Effector memory CD4-positive, alpha-beta T cell (primary cell): ENCODE results near the gene USP2.

ENCODE experiments used
- DNase-seq, 3 donors: peaks; one replicate each; pipeline ENCODE4 v3.0.0-alpha.2; 2020
- H3K27ac ChIP-seq: 2 replicates; pipeline ENCODE4 v1.7.0; 2013; ENCODE audit warnings: mild to moderate bottlenecking, low read length, moderate library complexity; ENCODE audit not compliant: insufficient read depth, poor library complexity, severe bottlenecking
- H3K27me3 ChIP-seq: replicated peaks from 2 replicates; pipeline ENCODE4 v1.7.0; 2013; ENCODE audit warnings: mild to moderate bottlenecking, low read length; ENCODE audit not compliant: insufficient read depth, control insufficient read depth, poor library complexity, severe bottlenecking
- H3K36me3 ChIP-seq: 2 replicates; pipeline ENCODE4 v1.7.0; 2013; ENCODE audit warnings: mild to moderate bottlenecking, low read length, moderate library complexity; ENCODE audit not compliant: control insufficient read depth, insufficient read depth
- H3K4me1 ChIP-seq: 2 replicates; pipeline ENCODE4 v1.7.0; 2013; ENCODE audit warnings: low read length, mild to moderate bottlenecking; ENCODE audit not compliant: control insufficient read depth, insufficient read depth, poor library complexity, severe bottlenecking
- H3K4me3 ChIP-seq: 2 replicates; pipeline ENCODE4 v1.7.0; 2013; ENCODE audit warnings: low read length, low read depth, mild to moderate bottlenecking; ENCODE audit not compliant: insufficient read depth, poor library complexity, severe bottlenecking
- H3K9me3 ChIP-seq: 2 replicates; pipeline ENCODE4 v1.7.0; 2013; ENCODE audit warnings: mild to moderate bottlenecking, low read length, moderate library complexity; ENCODE audit not compliant: control insufficient read depth

USP2 gene

DNA sequence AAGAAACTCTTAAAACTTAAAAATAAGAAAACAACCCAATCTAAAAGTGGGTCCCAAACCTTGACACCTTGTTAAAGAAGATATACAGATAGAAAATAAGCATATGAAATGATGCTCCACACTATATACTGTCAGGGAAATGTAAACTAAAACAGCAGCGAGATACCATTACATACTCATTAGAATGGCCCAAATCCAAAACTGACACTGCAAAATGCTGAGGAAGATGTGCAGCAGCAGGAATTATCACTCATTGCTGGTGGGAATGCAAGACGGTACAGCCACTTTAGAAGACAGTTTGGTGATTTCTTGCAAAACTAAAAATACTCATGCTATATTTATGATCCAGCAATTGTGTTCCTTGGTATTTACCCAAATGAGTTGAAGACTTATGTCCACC is 52.2 kb downstream of the USP2 start:
- no peak overlapping the region for H3K4me3 ChIP-seq
- no peaks in the 10 kb centered on the region for H3K9me3 ChIP-seq
- no peaks in the 10 kb centered on the region for H3K27me3 ChIP-seq
- DNase-seq = no peak
- no peaks in the 10 kb centered on the region for H3K36me3 ChIP-seq
- no peak overlapping the region for H3K27ac ChIP-seq
- H3K4me1 ChIP-seq = peaks cover 3% of the 10 kb centered on the region

- DNase-seq = no peak
- no peaks in the 10 kb centered on the region for H3K36me3 ChIP-seq
- H3K4me1 ChIP-seq = peaks cover 20% of the 10 kb centered on the region
- no peaks in the 10 kb centered on the region for H3K9me3 ChIP-seq
- H3K4me3 ChIP-seq = no peak overlapping the region
- no peaks in the 10 kb centered on the region for H3K27me3 ChIP-seq
- no peak overlapping the region for H3K27ac ChIP-seq
Observed at GRCh38 chr11:119324189-119324588, 57.3 kb downstream of the USP2 start.

GRCh38 chr11:119323532-119324033 is 57.9 kb downstream of the USP2 start:
- Histone ChIP-seq H3K9me3 (no peaks in the 10 kb centered on the region), H3K4me1 (peaks cover 25% of the 10 kb centered on the region), H3K27me3 (no peaks in the 10 kb centered on the region), H3K27ac (no peak overlapping the region), H3K4me3 (no peak overlapping the region), H3K36me3 (no peaks in the 10 kb centered on the region)
- DNase-seq = peak; percentile 51 to 71 (median 64)

DNA sequence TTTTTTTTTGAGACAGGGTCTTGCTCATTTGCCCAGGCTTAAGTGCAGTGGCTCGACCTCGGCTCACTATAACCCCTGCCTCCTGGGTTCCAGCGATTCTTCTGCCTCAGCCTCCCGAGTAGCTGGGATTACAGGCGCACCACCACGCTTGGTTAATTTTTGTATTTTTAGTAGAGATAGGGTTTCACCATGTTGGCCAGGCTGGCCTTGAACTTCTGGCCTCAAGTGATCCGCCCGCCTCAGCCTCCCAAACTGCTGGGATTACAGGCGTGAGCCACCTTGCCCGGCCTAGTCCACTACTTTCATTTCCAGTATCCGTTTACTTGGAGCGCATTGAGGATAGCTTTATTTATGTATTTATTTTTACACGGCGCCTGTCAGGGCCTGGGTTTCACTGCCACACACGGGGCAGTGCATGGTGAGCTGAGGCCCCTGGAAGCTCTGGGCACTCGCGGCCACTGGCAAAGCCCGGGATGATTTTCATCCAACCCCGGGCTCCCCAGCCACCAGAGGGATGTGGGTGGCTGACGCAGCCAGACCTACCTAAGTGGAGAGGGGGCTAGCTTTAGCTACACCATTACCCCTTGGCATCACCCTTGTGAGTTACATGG is 58.5 kb downstream of the USP2 start:
- H3K27me3 ChIP-seq = no peaks in the 10 kb centered on the region
- H3K9me3 ChIP-seq = no peaks in the 10 kb centered on the region
- H3K4me3 ChIP-seq = no peak overlapping the region
- H3K36me3 ChIP-seq = no peaks in the 10 kb centered on the region
- no peak for DNase-seq
- peaks cover 30% of the 10 kb centered on the region for H3K4me1 ChIP-seq
- H3K27ac ChIP-seq = no peak overlapping the region

- H3K27ac ChIP-seq = no peak overlapping the region
- H3K36me3 ChIP-seq = no peaks in the 10 kb centered on the region
- no peaks in the 10 kb centered on the region for H3K9me3 ChIP-seq
- DNase-seq = no peak
- peaks cover 3% of the 10 kb centered on the region for H3K27me3 ChIP-seq
- peaks cover 32% of the 10 kb centered on the region for H3K4me1 ChIP-seq
- no peak overlapping the region for H3K4me3 ChIP-seq
Observed at GRCh38 chr11:119322360-119322739, 59.1 kb downstream of the USP2 start.

GRCh38 chr11:119320776-119321524 is 60.5 kb downstream of the USP2 start:
- DNase-seq = peak in 2 of 3 donors; percentile 20 to 41

DNA sequence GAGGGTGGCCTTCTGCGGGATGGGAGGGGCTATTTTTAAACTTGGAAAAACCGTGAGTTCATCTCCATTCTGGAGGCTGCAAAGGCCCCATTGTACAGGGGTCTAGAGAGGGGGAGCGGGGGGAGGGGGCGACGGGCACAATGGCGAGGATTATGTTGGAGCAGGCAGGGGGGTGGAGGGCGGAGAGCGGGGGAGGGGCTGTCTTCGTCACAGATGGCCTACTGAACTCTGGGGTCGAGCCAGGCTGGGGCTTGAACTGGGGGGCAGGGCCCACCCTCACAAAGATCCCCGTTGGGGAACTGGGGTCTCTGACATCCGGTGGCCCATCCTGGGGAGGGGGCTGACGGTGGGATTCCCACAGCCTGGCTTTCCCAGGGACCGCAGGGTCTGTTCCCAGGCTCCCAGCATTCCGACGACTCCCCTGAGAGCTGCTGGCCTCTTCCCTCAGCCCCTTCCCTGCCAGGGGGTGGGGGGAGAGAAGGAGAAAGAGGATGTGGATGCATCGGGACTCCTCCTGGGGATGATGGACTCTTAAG is 61.2 kb downstream of the USP2 start:
- Histone ChIP-seq H3K9me3 (no peaks in the 10 kb centered on the region), H3K4me3 (peak overlapping the region; percentile 56), H3K27me3 (peaks cover 15% of the 10 kb centered on the region), H3K27ac (peak overlapping the region; percentile 46), H3K36me3 (no peaks in the 10 kb centered on the region), H3K4me1 (peaks cover 49% of the 10 kb centered on the region)
- no peak for DNase-seq

More at GRCh38 chr11:119320776-119321524, 60.5 kb downstream of the USP2 start:
- Histone ChIP-seq H3K36me3 (no peaks in the 10 kb centered on the region), H3K4me1 (peaks cover 43% of the 10 kb centered on the region), H3K27me3 (peaks cover 9% of the 10 kb centered on the region), H3K27ac (peak overlapping the region; percentile 46), H3K9me3 (no peaks in the 10 kb centered on the region), H3K4me3 (peak overlapping the region; percentile 56)

DNA sequence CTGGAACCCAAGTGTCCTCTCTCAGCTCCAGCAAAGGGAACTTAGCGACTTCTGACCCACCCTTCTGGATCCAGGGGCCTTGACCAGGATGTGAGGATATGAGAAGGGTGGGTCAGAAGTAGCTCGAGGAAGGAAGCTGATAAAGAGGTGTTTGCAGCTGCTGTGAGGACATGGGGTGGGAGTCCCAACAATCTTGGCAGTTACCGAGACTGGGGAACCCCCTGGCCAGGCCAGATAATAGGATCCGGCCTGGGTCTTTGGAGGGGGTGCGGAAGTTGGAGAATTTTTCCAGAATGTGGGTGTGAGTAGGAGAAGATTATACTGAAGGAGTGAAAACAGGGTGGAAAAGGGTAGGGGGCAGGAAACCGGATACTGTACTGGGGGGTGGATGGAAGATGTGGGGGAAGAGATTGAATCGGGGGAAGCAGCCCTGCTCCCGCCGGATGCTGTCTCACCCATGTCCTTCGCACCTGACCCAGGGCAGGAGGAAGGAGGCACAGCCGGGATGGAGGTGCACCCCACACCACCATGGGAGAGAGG is 61.7 kb downstream of the USP2 start:
- H3K9me3 ChIP-seq = no peaks in the 10 kb centered on the region
- no peaks in the 10 kb centered on the region for H3K36me3 ChIP-seq
- no peak overlapping the region for H3K27ac ChIP-seq
- no peak for DNase-seq
- no peak overlapping the region for H3K4me3 ChIP-seq
- H3K27me3 ChIP-seq = peaks cover 20% of the 10 kb centered on the region
- peaks cover 55% of the 10 kb centered on the region for H3K4me1 ChIP-seq

GRCh38 chr11:119319136-119319699 is 62.3 kb downstream of the USP2 start:
- no peaks in the 10 kb centered on the region for H3K9me3 ChIP-seq
- H3K27ac ChIP-seq = peak overlapping the region; percentile 27
- peaks cover 56% of the 10 kb centered on the region for H3K4me1 ChIP-seq
- H3K36me3 ChIP-seq = no peaks in the 10 kb centered on the region
- H3K4me3 ChIP-seq = no peak overlapping the region
- DNase-seq = no peak
- H3K27me3 ChIP-seq = peaks cover 21% of the 10 kb centered on the region
